NCI-H226 (cell line): Measurements from ENCODE around the gene EVI5L.
"Not testable (repeated sequence)": the region's sequence is repeated elsewhere in the genome, so short reads cannot be mapped to it uniquely, and the experiment has no call there.

Experiments
- DNase-seq: peaks from one replicate; pipeline ENCODE4 v3.0.0-alpha.2; 2015

EVI5L gene

GRCh38 chr19:7829561-7830271 lies at the start of gene EVI5L:
TSS of gene EVI5L (plus strand) at chr19:7830218. CDS start at chr19:7846543, 16,325 bp downstream.
- DNase-seq = peak; percentile 99

DNA sequence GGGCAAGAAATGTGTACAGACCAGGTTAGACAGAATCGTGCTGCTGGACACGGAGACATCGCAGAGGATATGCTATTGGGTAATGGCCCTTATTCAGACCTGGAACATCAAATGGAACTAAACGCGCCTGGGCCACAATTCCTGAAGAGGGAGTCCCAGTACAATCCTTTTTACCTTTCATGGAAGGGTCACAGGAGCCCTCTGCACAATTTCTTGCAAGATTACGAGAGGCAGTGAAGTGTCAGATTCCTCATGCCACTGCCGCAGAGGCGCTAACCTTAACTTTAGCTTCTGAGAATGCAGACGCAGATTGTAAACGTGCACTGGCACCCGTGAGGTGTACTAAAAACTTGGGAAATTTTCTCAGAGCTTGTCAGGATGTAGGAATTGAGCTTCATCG lies 48.9 kb upstream of the EVI5L start:
- no peak for DNase-seq

GRCh38 chr19:7783991-7784423 lies 46.0 kb upstream of the EVI5L start:
- DNase-seq = peak; percentile 86

DNA sequence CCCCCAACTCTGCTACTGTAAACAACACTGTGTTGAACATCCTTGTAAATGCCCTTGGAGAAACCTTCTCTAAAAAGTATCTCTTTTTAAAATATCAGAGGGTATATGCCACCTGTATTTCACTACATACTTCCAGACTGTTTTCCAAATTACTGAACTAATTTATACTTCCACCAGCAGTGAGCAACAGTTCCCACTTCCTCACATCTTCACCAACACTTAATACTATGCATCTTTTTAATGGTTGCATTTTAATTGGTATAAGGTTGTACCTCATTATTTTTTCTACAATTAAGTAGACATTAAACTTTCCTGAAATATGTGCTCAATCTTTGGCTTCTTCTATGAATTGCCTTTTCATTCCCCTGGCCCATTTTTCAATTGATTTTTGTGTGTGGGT lies 45.2 kb upstream of the EVI5L start:
- no peak for DNase-seq

GRCh38 chr19:7787141-7787540 lies 42.9 kb upstream of the EVI5L start:
- no peak for DNase-seq

DNA sequence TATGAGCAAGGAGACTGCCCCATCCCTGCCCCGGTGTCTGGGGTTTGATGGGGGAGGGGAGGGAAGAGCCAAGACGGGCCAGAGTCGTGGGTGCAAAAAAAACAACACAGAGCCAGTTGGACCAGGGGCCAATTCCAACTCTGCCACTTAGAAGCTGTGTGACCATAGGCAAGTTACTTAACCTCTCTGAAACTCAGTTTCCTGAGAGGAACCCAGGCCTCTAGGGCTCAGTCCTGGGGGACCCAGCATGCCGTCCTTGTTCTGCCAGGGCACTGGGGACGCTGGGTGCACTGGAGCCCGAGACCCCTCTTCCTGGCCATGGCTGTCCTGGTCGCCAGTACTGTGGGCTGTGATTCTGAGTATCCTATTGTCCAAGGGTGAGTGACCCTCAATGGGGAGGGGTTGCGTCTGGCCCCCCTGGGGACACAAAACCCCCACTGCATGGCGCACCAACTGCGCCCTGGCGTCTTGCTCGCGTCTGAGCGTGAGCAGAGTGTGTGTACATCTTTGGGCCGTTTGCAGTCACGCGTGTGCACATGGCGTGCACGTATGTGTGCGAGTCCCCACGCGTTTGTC lies 42.3 kb upstream of the EVI5L start:
- no peak for DNase-seq

- no peak for DNase-seq
These were observed 41.7 kb upstream of the EVI5L start for GRCh38 chr19:7788178-7788932.

DNA sequence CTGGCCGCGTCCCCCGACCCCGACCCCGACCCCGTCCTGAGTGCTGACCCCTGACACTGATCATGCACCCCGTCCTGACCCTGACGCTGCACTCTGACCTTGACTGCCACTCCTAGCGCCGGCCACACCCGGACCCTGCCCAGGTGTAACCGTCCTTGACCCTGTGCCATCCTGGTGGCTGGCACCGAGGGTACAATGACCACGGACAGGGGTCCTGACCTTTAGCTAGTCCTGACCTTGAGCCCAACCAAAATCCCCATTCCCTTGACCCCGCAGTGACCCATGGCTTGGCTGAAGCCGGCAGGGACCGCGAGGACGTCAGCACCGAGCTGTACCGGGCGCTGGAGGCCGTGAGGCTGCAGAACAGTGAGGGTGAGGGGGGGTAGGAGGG lies 41.1 kb upstream of the EVI5L start:
- DNase-seq = no peak

GRCh38 chr19:7789447-7789846 lies 40.6 kb upstream of the EVI5L start:
- no peak for DNase-seq

GRCh38 chr19:7790416-7790815 lies 39.6 kb upstream of the EVI5L start:
- DNase-seq = no peak

GRCh38 chr19:7792281-7792680 lies 37.7 kb upstream of the EVI5L start:
- DNase-seq = no peak

- not testable (repeated sequence) for DNase-seq
These were observed 37.3 kb upstream of the EVI5L start for GRCh38 chr19:7792701-7793100.

- no peak for DNase-seq
These were observed 36.5 kb upstream of the EVI5L start for GRCh38 chr19:7793493-7793892.

DNA sequence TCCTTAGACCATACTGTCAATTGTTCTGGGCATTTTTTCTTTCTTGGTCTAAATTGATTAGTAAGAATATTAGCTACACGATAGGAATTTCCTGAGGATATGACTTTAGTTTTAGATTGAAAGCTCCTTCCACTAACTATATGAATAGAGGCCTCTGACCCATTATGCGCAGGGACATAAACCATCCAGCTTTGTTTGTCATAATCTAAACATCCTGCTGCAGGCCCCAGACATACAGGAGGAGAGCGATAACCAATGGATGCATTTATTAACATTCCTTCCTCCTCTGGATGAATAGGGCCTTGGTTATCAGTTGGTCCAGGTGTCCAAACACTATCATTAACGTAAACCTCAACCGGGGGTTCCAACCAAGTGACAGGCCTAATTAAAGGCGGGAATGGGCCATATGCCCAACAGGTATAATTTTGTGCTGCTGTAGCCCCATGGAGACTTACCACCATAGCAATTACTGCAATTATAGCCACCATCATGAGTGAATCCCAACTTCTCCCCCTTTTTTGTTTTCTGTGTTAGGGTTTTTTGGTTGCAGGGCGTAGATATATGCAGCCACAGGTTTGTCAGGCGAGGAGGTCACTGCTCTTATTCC lies 34.4 kb upstream of the EVI5L start:
- no peak for DNase-seq

DNA sequence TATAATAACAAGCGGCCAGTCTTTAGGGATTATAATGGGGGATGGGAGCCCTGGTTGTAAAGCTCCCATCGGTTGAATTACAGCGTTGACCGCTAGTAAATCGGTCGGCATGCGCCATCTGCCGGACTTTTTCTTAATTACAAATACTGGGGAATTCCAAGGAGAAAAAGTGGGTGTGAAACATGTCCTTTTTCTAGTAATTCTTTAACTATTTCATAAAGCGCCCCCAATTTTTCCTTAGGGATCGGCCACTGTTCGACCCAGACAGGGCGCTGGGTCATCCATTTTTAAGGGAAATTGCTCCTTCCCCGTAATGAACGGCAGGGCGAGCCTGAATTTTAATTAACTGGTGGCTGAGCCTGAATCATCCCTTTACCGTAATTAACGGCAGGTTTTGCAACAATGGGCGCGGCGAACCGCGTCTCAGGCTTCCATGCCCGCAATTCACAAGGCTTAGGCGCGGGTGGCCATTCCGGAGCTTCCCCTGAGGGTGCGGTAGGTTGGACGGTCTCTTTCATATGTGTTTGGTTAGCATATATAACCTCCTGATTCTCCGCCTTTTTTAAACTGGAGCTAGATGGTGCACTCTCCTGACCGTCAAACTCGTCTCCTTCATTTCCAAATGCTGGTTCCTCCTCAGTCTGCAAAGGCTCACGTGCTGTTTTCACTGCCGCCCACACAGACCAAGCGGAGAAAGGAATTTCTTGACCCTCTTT lies 30.2 kb upstream of the EVI5L start:
- DNase-seq = peak; percentile 54

GRCh38 chr19:7801020-7801570 lies 28.9 kb upstream of the EVI5L start:
- no peak for DNase-seq

GRCh38 chr19:7806234-7806633 lies 23.8 kb upstream of the EVI5L start:
- DNase-seq = no peak

GRCh38 chr19:7806876-7807275 lies 23.1 kb upstream of the EVI5L start:
- no peak for DNase-seq

DNA sequence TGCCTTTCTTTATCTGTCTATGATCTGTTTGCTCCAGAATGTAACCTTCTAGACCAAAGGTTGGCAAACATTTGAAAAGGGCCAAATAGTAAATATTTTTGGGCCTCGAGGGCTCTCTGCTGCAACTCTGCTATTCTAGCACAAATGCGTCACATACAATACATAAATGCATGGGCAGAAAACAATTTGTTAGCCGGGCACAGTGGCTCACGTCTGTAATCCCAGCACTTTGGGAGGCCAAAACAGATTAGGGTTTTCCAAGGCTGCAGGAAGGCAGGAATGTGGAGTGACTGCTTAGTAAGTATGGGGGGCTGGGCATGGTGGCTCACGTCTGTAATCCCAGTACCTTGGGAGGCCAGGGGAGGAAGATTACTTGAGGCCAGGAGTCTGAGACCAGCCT lies 21.9 kb upstream of the EVI5L start:
- DNase-seq = no peak

DNA sequence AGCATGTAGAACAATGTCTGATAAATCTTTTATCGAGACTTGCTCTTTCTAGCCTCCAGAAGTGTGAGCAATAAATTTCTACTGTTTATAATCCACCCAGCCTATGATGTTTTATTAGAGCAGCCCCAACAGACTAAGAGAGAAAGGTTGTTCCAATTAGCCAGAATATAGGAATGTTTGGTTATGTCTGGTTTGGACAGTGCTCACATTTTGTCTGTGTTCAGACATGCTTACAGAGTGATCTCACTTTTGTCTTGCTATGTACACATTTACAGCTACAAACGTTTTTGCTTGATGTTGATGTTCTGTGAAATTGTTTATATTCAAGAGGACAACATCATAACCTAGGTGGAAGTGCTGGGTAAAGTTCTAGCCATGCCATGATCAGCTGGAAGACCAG lies 18.0 kb upstream of the EVI5L start:
- no peak for DNase-seq

DNA sequence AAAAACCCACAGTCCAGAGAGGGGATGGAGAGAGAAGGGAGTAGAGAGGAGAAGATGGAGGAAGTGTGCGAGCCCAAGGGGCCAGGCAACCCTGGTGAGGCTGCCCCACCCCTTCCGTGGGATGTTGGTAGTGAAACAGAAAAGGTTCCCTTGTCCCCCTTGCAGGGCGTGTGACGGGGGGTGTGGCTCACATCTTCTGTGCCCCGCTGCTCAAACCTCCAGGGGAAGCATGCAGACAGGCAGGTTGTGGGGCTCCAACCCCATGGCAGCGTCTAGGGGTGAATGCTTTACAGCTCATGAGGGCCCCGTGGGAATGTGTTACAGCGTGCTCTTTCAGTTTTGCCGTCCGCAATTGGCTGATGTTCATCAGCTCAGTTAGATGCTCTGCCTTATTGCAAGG lies 14.7 kb upstream of the EVI5L start:
- no peak for DNase-seq

GRCh38 chr19:7816040-7816439 lies 14.0 kb upstream of the EVI5L start:
- not testable (repeated sequence) for DNase-seq

GRCh38 chr19:7817801-7818200 lies 12.2 kb upstream of the EVI5L start:
- no peak for DNase-seq
